T47D (cell line): Measurements from ENCODE around the gene TNP2.

Experiments
- DNase-seq, 2 experiments: peaks; one replicate each; pipeline versions ENCODE4 v3.0.0 to v3.0.0-alpha.2; 2011 to 2012; ENCODE audit warnings: low read depth in 1 of 2, low spot score in 1 of 2
- JUND ChIP-seq: IDR thresholded peaks from 2 replicates; pipeline ENCODE4 v1.6.1; 2012; ENCODE audit warnings: low read depth
- in situ Hi-C: cut with HindIII; loops from 2 replicates; pipeline ENCODE4 v1.10.0; 2016; ENCODE audit warnings: low sequenced_read_pairs, low pct_unique_long_range_greater_than_20kb

TNP2 gene

DNA sequence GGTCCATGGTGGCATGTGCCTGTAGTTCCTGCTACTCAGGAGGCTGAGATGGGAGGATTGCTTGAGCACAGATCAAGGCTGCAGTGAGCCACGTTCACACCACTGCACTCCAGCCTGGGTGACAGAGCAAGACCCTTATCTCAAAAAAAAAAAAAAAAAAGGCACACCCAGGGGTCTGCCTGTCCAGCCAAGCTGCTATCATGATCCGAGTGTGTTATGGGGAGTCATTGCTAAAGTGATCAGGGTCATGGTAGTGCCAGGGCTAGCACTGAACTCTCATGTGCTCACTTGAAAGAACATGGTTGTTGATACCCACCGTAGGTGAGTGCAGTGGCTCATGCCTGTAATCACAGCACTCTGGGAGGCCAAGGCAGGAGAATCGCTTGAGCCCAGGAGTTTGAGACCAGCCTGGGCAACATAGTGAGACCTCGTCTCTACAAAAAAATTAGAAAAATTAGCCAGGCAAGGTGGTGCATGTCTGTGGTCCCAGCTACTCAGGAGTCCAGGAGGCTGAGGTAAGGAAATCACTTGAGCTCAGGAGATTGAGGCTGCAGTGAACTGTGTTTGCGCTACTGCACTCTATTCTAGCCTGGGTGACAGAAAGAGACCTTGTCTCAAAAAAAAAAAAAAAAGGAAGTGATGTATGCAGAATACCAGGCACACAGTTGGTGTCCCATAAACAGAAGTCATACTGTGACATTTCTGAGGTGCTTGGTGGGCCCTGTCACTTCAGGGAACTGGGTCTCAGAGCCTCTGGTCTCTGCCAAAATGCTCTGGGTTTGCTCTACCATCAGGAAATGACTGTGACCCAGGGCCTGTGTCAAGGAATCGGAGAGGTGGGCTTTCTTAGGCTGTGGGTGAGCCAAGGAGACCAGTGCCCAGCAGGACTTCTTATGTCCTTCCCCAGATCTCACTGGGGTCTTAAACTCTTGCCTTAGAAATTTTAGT lies 9.8 kb upstream of the TNP2 start:
- no peak for TF ChIP-seq JUND
- in situ Hi-C loops, result no loop called here
- DNase-seq, result no peak

DNA sequence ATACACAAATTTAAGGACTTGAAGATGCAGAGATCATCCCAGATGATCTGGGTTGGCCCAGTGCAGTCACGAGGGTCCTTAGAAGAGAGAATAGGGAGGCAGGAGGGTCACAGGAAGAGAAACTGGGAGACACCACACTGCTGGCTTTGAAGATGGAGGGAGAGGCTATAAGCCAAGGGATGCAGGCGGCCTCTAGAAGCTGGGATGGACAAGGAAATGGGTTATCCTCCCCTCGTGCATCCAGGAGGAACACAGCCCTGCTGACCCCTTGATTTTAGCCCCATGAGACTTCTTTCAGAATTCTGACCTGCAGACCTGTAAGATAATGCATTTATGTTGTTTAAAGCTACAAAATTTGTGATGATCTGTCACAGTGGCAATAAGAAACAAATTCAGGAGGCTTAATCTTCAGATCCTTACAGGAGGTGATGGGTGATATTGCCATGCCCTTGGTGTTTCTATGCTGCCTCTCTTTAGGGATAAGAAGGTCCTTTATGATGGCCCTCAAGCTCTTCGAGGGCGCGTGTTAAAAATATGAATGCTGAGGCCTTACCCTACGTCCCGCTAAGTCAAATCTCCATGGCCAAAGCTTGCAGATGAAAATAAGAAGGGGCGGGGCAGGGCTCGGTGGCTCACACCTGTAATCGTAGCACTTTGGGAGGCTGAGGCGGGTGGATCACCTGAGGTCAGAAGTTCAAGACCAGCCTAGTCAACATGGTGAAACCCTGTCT lies 8.6 kb upstream of the TNP2 start:
- no peak for DNase-seq
- TF ChIP-seq JUND, result no peak
- in situ Hi-C loops, result no loop called here

- no peak for TF ChIP-seq JUND
- no peak for DNase-seq
- in situ Hi-C loops, result no loop called here
These were observed 7.9 kb upstream of the TNP2 start for GRCh38 chr16:11276896-11277593.

- no peak for TF ChIP-seq JUND
- in situ Hi-C loops, result no loop called here
- DNase-seq, result no peak
These were observed 7.2 kb upstream of the TNP2 start, which contains the start of gene PRM2 for GRCh38 chr16:11276143-11276895. Gene PRM2 (minus strand): TSS chr16:11276480. CDS start chr16:11276370, 110 bp downstream.

GRCh38 chr16:11274964-11275363 lies 5.8 kb upstream of the TNP2 start:
- DNase-seq, result no peak
- TF ChIP-seq JUND, result no peak
- in situ Hi-C loops, result no loop called here

DNA sequence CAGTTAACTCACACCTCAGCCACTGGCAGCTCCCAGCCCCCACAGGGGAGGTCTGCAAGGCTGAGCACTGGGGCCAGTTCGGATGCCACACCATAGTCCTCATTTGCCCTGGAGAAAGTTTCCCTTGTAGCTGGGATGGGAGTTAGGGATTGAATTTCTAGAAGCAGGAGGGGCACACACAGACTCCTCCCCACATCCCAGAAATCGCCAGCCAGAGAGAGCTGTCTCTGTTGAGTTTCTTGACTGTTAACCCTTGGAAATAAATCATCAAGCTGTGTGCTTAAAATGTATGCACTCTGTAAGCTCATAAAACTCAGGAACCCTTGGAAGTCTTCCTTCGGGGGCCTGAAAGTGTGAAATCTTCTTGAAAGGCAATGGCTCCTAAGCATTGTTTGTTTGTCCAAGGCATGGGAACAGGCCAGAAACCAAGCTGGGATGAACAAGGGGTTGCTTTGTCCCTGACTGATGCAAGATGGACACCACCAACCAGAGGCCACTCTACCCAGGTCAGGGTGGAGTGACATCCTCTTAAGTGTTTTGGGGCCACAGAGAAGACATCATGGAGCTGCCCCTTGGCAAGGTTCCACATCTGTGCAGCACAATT lies 4.7 kb upstream of the TNP2 start:
- DNase-seq, result no peak
- in situ Hi-C loops, result no loop called here
- no peak for TF ChIP-seq JUND

- no peak for DNase-seq
- in situ Hi-C loops, result no loop called here
- no peak for TF ChIP-seq JUND
These were observed 4.0 kb upstream of the TNP2 start, which contains the start of gene PRM3 for GRCh38 chr16:11272921-11273720. Gene PRM3 (minus strand): TSS chr16:11273629. CDS start chr16:11273595, 34 bp downstream.

DNA sequence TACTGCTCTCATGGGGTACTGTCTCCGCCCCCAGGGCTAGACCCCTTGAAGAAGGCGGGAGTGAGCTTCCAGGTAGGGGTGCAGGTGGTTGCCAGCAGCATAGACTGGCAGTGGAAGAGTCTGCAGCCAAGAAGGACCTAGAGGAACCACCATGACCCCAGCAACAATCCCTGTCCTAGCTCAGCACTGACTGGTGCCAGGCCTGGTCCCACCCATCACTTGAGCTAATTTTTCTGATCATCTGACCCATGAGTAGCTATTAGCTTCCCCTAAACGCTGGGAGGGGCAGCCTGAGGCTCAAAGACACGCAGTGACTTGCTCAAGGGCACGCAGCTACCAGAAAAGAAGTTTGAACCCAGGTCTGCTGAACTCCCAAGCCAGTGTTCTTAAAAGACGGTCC lies 3.4 kb upstream of the TNP2 start:
- in situ Hi-C loops, result no loop called here
- TF ChIP-seq JUND, result no peak
- DNase-seq, result no peak

DNA sequence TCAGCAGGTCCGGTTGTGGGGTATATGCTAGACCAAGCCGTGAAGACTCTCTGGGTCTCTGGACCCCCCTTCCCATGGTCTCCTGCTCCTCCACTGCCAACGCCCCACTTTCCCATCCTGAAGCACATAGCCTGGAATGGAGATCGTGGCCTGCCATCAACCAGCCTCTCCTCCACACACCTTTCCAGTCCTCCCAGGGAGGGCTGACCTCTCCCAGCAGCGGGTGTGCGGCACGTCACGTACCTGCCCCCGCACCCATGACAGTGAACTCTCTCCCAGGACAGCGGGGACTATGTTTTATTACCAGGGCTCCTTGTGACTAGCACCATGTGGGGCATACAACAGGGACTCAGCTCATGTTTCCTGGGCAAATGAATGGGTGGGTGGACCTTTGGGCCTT lies 2.5 kb upstream of the TNP2 start:
- no peak for DNase-seq
- in situ Hi-C loops, result no loop called here
- no peak for TF ChIP-seq JUND

DNA sequence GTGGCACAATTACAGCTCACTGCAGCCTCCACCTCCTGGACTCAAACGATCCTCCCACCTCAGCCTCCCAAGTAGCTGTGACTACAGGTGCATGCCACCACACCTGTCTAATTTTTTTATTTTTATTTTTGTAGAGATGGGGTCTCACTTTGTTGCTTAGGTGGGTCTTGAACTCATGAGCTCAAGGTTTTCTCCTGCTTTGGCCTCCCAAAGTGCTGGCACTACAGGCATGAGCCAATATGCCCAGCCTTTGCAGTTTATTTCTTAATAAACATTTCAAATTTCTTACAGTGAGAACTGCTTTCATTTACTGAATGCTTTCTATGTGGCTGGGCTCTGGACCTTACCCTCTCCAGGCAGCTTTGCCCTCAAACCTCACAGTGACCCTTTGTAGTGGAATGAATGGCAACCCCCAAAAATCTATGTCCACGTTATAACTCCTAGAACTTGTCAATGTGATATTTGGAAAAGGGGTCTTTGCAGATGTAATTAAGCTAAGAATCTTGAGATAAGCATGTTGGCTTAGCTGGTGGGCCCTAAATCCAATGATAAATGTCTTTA lies 1.6 kb upstream of the TNP2 start:
- DNase-seq, result no peak
- in situ Hi-C loops, result no loop called here
- no peak for TF ChIP-seq JUND

DNA sequence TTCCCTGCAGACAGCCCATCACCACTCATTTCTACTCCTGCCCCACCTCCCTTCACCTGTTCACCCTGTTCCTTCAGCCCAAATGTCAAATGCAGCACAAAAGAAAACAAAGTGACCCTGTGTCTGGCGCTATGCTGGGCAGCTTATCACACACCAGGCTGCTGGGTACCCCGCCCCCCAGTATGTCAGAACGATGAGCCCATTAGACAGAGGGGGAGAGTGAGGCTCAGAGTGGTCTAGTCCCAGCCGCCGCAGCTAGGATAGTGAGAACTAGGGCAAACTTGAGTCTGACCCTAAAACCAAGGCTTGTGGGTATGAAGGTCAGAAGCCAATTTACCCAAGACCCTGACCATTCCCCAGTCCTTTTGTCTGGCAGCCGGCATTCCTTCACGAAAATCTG lies 4.0 kb downstream of the TNP2 start:
- in situ Hi-C loops, result no loop called here
- DNase-seq, result no peak
- no peak for TF ChIP-seq JUND
